WI38 (cell line): Measurements from ENCODE around the gene SLX9.

ENCODE experiments used
- H3K4me3 ChIP-seq: 2 replicates; pipeline ENCODE4 v1.5.1; 2011; ENCODE audit warnings: low read depth, mild to moderate bottlenecking, control low read depth, low read length
- CTCF ChIP-seq: IDR thresholded peaks from 2 replicates; pipeline ENCODE4 v1.5.1; 2012; ENCODE audit warnings: low read depth, mild to moderate bottlenecking, control low read depth, low read length

The SLX9 gene

DNA sequence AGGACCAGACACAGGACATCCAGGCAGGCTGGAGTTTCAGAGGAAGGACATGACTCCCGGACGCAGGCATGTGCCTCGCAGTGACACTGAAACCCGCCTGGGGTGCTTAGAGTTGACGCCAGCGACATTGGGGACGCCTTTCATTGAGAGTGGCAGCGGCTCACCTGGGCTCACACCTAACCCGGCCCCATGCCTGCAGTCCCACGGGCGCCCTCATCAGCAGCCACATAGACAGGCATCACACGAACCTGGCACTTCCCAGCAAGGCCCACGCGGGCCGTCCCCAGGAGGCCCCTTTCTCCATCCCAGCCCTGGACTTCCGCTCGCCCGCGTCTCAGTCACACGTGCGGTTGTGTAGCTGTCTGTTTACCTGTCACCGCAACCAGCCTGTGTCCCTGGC is 36.1 kb upstream of the SLX9 start:
- no peak overlapping the region for H3K4me3 ChIP-seq
- TF ChIP-seq CTCF = no peak

DNA sequence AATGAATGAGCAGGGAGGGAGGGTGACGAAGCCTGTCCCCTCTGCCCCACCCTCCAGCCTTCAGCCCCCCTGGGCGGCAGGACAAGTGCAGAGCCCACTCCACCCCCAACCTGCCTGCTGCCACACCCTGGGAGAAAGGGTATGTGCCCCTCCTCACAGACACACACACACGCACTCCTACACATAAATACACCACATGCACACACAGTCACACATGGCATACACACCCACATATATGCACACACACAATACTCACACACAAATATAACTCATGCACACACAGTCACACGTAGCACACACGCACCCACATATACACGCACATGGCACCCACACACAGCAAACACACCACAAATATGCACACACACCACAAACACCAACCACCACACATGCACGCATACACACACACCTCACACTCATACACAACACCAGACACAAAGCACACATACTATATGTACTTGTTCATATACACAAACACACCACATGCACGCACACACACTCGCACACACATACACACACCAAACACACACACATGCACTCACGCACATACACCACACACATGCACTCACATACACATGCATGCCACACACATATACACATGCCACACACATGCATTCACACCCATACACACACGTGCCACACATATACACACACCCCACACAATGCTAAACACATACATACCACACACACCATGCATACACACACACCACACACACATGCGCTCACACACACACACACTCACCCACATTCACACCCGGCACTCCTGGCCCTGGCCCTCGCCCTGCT is 35.5 kb upstream of the SLX9 start:
- H3K4me3 ChIP-seq = no peak overlapping the region
- TF ChIP-seq CTCF = no peak

DNA sequence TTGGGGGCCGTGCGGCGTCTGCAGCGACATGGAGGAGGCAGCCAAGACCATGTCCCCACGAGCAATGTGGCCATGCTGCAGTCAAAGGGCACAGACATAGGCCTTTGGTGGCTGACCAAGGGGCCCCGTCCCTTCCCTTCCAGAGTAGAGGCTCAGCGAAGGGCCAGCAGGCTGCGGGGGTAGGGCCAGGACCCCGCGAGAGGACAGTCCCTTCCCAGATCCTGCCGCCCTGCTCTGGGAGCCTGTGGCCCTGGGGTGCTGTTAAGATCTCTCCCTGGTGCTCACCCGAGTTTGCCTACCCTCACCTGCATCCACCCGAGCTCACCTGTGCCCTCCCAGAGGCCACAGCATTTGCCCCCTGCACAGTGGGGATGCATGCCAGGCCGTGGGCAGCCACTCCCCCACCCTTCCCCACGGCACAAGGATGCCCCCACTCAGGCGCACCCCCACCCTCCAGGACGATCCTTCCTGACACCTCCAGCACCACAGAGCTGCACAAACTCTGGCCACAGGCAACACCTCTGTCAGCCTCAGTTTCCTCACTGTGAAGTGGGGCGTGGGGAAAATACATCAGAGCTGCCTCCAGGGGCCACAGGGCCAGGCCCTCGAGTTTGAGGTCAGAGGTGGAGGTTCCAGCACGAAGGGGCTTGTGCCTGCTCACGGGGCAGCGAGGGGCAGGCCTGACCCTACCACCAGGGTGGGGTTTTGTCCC is 34.7 kb upstream of the SLX9 start:
- no peak overlapping the region for H3K4me3 ChIP-seq
- no peak for TF ChIP-seq CTCF

DNA sequence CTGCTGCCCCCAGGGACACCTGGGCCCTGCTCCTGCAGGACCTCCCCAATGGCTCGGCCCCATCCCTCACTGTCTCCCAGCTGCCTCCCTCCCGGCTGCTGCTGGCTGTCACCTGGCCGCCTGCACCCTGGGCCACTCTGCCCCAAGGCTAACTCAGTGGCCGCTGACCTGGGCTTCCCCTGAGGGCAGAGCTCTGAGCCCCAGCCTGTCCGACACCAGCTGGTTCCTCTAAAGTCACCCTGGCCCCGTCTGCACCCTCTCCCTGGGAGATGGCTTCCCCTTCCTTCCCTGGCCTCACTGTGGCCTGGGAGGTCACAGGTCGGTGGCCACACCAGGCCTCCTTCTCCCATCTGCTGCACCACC is 34.1 kb upstream of the SLX9 start:
- TF ChIP-seq CTCF = no peak

DNA sequence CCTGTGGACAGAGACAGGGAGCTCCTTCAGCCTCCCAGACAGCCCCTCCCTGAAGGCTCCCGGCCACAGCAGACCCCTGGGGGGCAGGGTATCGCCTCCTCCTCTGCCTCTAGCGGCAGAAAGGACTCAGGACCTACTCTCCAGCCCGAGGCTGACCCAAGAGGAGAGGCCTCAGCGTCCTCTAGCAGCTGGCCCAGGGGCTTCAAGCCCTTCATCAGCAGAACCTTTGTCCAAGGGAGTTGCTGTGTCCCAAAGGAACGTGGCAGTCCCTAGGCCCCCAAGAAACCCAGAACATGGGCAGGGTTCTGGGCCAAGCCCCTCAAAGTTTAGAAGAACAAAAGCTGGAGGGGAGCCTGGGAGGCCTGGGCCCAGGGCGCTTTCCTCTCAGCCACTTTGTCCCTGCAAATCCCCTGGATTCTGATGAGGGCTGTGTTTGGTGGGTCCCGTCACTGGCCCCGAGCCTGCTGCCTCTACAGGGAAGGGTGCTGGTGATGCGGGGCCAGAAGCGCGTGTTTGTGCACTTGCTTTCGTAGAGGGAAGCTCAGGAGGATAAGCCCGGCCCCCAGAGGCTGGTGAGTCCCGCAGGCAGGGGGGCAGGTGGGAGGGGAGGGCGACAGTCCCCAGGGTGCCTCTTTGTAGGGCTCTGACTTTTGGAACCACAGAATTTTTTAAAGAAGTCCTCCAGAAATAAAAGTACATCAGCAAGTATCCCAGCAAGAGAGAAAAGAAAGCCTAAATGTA is 32.4 kb upstream of the SLX9 start:
- TF ChIP-seq CTCF = no peak
- H3K4me3 ChIP-seq = no peak overlapping the region

More for the DNA sequence above, 34.1 kb upstream of the SLX9 start:
- H3K4me3 ChIP-seq = no peak overlapping the region

DNA sequence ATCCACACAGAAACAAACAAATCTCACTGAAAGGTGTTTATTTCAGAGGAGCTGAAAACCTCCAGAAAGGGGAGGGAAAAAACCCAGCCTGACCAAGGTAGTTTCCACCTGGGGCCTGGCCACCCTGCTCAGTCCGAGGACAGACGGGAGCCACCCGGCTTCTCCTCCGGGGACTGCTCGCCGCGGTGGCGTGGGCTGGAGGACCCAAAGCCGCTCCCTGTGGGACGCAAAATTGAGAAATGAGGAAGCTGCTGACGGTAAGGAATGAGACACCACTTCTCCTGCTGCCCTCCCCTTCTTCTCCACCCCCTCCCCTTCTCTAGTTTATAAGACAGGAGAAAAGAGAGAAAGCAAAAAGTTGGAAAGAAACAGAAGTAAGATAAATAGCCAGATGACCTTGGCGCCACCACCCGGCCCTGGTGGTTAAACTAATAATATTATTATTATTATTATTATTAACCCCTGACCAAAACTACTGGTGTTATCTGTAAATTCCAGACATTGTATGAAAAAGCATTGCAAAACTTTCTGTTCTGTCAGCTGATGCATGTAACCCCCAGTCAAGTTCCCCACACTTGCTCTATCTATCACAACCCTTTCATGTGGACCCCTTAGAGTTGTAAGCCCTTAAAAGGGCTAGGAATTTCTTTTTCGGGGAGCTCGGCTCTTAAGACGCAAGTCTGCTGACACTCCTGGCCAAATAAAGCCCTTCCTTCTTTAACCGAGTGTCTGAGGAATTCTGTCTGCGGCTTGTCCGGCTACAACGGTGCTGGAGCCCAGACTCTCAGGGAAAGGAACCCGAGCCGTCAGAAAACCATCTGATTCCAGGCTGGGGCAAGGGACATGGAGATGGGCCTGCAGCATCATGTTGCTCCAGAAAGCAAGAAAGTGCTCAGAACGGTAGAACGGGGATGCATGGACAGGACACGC is 31.6 kb upstream of the SLX9 start:
- H3K4me3 ChIP-seq = no peak overlapping the region
- no peak for TF ChIP-seq CTCF
